ENCODE measurements around the gene KYAT1. TPM values are rescaled to one million over a fixed set of nuclear protein-coding genes. Genes with fewer than 3 reads are reported as not detected.
A peak's percentile ranks its signal among the peaks of the same experiment; 100 is the strongest.

The KYAT1 gene
- total and polyA plus RNA-seq, 2 of the 13 experiments (the other 11 are each of a cell fraction or from before 2014, with no cell fraction given): 9.2 to 46.5 TPM

- ChIA-PET CTCF (ENCODE audit: low intra/inter-chr PET ratio, low total read pairs) (no interaction called here), POLR2A (no interaction called here)
- intact Hi-C loops (cut with micrococcal nuclease; ENCODE audit: unreplicated experiment): no loop called here
Measured at GRCh38 chr9:128821584-128822406, 60.0 kb downstream of the KYAT1 start.

More at GRCh38 chr9:128821584-128822406, 60.0 kb downstream of the KYAT1 start:
- Histone ChIP-seq H3K27ac (ENCODE audit: extremely low read length, insufficient read depth, low read length) (no peak overlapping the region), H3K36me3 (replicated peaks in 1 of 2; ENCODE audit: control insufficient read depth in 1 of 2, insufficient read depth in 2 of 2, low read length in 2 of 2) (peaks cover 18 to 55% of the 10 kb centered on the region in 2 experiments), H3K79me2 (ENCODE audit: insufficient read depth, low read length) (peaks cover 5% of the 10 kb centered on the region), H3K4me1 (ENCODE audit: insufficient read depth, low read length) (peaks cover 35% of the 10 kb centered on the region), H3K9me3 (ENCODE audit: low read length) (no peaks in the 10 kb centered on the region), H3K27me3 (ENCODE audit: control insufficient read depth in 1 of 2, insufficient read depth in 2 of 2, low read length in 2 of 2) (no peaks in the 10 kb centered on the region), H4K20me1 (ENCODE audit: insufficient read depth, low read length) (no peaks in the 10 kb centered on the region), H3K4me2 (ENCODE audit: low read depth, low read length) (no peak overlapping the region), H2AFZ (ENCODE audit: low read length) (no peak overlapping the region), H3K9ac (ENCODE audit: insufficient read depth, low read depth, low read length) (no peak overlapping the region), H3K4me3 (replicated peaks in 1 of 3; ENCODE audit: insufficient read depth in 1 of 3, low read depth in 2 of 3, low read length in 3 of 3) (no peak overlapping the region)
- no peak for TF ChIP-seq AKNA (CRISPR knock-in tag; IDR thresholded peaks at IDR 0.05; ENCODE audit: borderline replicate concordance)
- peak; percentile 41 for TF ChIP-seq ZFP36 (IDR thresholded peaks at IDR 0.05; ENCODE audit: borderline replicate concordance, low read depth, low read length, partially characterized antibody)
- TSS peak; percentile 26 for BruUV-seq (replicated peaks)
- 98% methylated on average over 10 of the region's 16 CpGs for WGBS (ENCODE audit: low lambda C conversion rate)
- FAIRE-seq (no peak), ATAC-seq (no peak), DNase-seq (ENCODE audit: low spot score) (no peak)
- in situ Hi-C loops (cut with HindIII; ENCODE audit: extremely low pct_ligation_motif_present, low pct_unique_long_range_greater_than_20kb): no loop called here
